ENCODE results near the gene DUSP5. TPM values are rescaled to one million over a fixed set of nuclear protein-coding genes. Genes with fewer than 3 reads are reported as not detected.

Gene DUSP5
- total RNA-seq, 1 donor from 2014 or later = 5.2 TPM

GRCh38 chr10:110492069-110492822 lies 5.5 kb upstream of the DUSP5 start:
- Histone ChIP-seq H3K9ac (ENCODE audit: low read depth in 1 of 3, low read length in 3 of 3) (no peak overlapping the region), H3K27ac (ENCODE audit: low read depth, low read length) (no peak overlapping the region), H3K27me3 (ENCODE audit: control insufficient read depth in 3 of 3, insufficient read depth in 3 of 3, low read length in 3 of 3) (no peaks in the 10 kb centered on the region), H3K4me1 (ENCODE audit: control insufficient read depth in 3 of 3, insufficient read depth in 3 of 3, low read length in 3 of 3) (peaks cover 3 to 9% (median 6%) of the 10 kb centered on the region in 3 donors), H3K4me3 (ENCODE audit: low read length in 3 of 3) (no peak overlapping the region), H3K36me3 (ENCODE audit: control insufficient read depth in 3 of 3, insufficient read depth in 3 of 3, low read length in 3 of 3) (no peaks in the 10 kb centered on the region), H3K9me3 (ENCODE audit: control insufficient read depth in 3 of 3, low read length in 3 of 3) (no peaks in the 10 kb centered on the region)

- Histone ChIP-seq H3K4me3 (ENCODE audit: low read length in 3 of 3) (no peak overlapping the region), H3K27ac (ENCODE audit: low read depth, low read length) (no peak overlapping the region), H3K36me3 (ENCODE audit: control insufficient read depth in 3 of 3, insufficient read depth in 3 of 3, low read length in 3 of 3) (no peaks in the 10 kb centered on the region), H3K27me3 (ENCODE audit: control insufficient read depth in 3 of 3, insufficient read depth in 3 of 3, low read length in 3 of 3) (peaks cover 0 to 7% (median 6%) of the 10 kb centered on the region in 3 donors), H3K4me1 (ENCODE audit: control insufficient read depth in 3 of 3, insufficient read depth in 3 of 3, low read length in 3 of 3) (peaks cover 4 to 16% (median 9%) of the 10 kb centered on the region in 3 donors), H3K9me3 (ENCODE audit: control insufficient read depth in 3 of 3, low read length in 3 of 3) (no peaks in the 10 kb centered on the region), H3K9ac (ENCODE audit: low read depth in 1 of 3, low read length in 3 of 3) (no peak overlapping the region)
Measured at GRCh38 chr10:110493832-110494426, 3.8 kb upstream of the DUSP5 start.

DNA sequence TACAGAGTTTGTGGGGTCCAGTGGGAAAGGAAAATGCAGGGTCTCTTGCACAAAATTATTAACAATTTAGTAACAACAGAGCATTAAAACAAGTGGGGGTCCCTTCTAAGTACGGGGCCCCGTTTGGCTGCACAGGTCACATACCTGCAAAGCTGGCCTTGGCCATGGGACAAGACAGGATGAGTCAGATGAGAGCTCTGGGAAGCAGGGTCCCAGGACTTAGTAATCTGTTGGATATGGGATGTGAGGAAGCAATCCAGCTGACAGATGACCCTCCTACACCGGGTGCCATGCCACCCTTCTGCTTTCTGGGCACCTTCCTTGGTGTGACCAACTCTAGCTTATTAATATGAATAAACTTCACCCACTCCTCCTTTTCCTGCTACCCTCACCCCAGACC lies 3.2 kb upstream of the DUSP5 start:
- H3K4me1 ChIP-seq (ENCODE audit: control insufficient read depth in 3 of 3, insufficient read depth in 3 of 3, low read length in 3 of 3) = peaks cover 9 to 16% (median 11%) of the 10 kb centered on the region in 3 donors

DNA sequence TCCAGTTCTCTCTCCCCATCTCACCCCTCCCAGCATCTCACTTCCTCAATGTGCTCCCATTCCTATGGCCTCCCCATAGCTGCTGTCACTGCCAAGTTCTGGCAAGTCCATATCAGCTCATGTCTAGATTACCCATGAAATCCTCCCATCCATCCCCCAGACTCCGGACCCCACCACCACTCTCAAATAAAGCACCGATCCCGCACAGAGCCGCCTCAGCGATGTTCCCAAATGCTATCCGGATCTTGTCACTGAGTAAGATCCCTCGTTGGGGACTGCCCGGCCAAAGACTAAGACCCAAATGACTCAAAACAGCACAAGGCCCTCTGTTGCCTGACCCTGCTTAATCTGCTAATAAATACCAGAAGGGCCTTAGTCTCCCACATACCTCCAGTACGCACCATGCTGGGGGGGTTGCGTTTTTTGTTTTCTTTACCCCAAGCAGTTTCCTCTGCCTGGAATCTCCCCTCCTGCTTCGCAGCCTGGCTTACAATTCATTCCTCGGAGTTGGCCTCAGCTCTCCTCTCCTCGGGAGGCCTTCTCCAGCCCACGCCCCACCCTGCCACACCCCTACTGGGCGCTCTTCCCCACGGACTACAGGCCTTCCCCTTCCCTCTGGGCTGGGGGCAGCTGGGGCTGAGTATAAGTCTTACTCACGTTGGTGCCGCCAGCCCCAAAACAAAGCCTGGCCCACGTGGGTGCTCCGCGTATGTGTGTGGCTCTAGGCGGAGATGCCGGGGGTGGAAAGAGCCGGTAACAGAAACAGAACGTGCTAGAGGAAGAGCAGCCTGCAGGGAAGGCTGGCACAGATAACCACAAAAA lies 1.8 kb upstream of the DUSP5 start:
- peak overlapping the region in 1 of 3 donors; percentile 40 for H3K9ac ChIP-seq (ENCODE audit: low read depth in 1 of 3, low read length in 3 of 3)
- peak overlapping the region; percentile 12 to 78 (median 74) for H3K4me3 ChIP-seq (ENCODE audit: low read length in 3 of 3)
- H3K27ac ChIP-seq (ENCODE audit: low read depth, low read length) = no peak overlapping the region

More for the DNA sequence above, 3.2 kb upstream of the DUSP5 start:
- Histone ChIP-seq H3K9ac (ENCODE audit: low read depth in 1 of 3, low read length in 3 of 3) (no peak overlapping the region), H3K36me3 (ENCODE audit: control insufficient read depth in 3 of 3, insufficient read depth in 3 of 3, low read length in 3 of 3) (no peaks in the 10 kb centered on the region), H3K9me3 (ENCODE audit: control insufficient read depth in 3 of 3, low read length in 3 of 3) (no peaks in the 10 kb centered on the region), H3K27ac (ENCODE audit: low read depth, low read length) (no peak overlapping the region), H3K27me3 (ENCODE audit: control insufficient read depth in 3 of 3, insufficient read depth in 3 of 3, low read length in 3 of 3) (peaks cover 0 to 9% (median 8%) of the 10 kb centered on the region in 3 donors), H3K4me3 (ENCODE audit: low read length in 3 of 3) (no peak overlapping the region)

GRCh38 chr10:110496553-110497437 lies 912 bp upstream of the DUSP5 start:
- Histone ChIP-seq H3K27ac (ENCODE audit: low read depth, low read length) (peak overlapping the region; percentile 82), H3K4me1 (ENCODE audit: control insufficient read depth in 3 of 3, insufficient read depth in 3 of 3, low read length in 3 of 3) (peaks cover 22 to 26% (median 24%) of the 10 kb centered on the region in 3 donors), H3K27me3 (ENCODE audit: control insufficient read depth in 3 of 3, insufficient read depth in 3 of 3, low read length in 3 of 3) (peaks cover 0 to 11% (median 9%) of the 10 kb centered on the region in 3 donors), H3K4me3 (ENCODE audit: low read length in 3 of 3) (peak overlapping the region; percentile 74 to 78 (median 74)), H3K9ac (ENCODE audit: low read depth in 1 of 3, low read length in 3 of 3) (peak overlapping the region; percentile 76 to 82 (median 78)), H3K9me3 (ENCODE audit: control insufficient read depth in 3 of 3, low read length in 3 of 3) (no peaks in the 10 kb centered on the region), H3K36me3 (ENCODE audit: control insufficient read depth in 3 of 3, insufficient read depth in 3 of 3, low read length in 3 of 3) (no peaks in the 10 kb centered on the region)

More for the DNA sequence above, 1.8 kb upstream of the DUSP5 start:
- Histone ChIP-seq H3K4me1 (ENCODE audit: control insufficient read depth in 3 of 3, insufficient read depth in 3 of 3, low read length in 3 of 3) (peaks cover 13 to 17% (median 15%) of the 10 kb centered on the region in 3 donors), H3K36me3 (ENCODE audit: control insufficient read depth in 3 of 3, insufficient read depth in 3 of 3, low read length in 3 of 3) (no peaks in the 10 kb centered on the region), H3K9me3 (ENCODE audit: control insufficient read depth in 3 of 3, low read length in 3 of 3) (no peaks in the 10 kb centered on the region), H3K27me3 (ENCODE audit: control insufficient read depth in 3 of 3, insufficient read depth in 3 of 3, low read length in 3 of 3) (peaks cover 0 to 11% (median 9%) of the 10 kb centered on the region in 3 donors)

- Histone ChIP-seq H3K27me3 (ENCODE audit: control insufficient read depth in 3 of 3, insufficient read depth in 3 of 3, low read length in 3 of 3) (peaks cover 0 to 11% (median 9%) of the 10 kb centered on the region in 3 donors), H3K4me3 (ENCODE audit: low read length in 3 of 3) (peak overlapping the region; percentile 61 to 78 (median 74)), H3K9ac (ENCODE audit: low read depth in 1 of 3, low read length in 3 of 3) (peak overlapping the region; percentile 45 to 66 (median 57)), H3K9me3 (ENCODE audit: control insufficient read depth in 3 of 3, low read length in 3 of 3) (no peaks in the 10 kb centered on the region), H3K27ac (ENCODE audit: low read depth, low read length) (peak overlapping the region; percentile 23), H3K4me1 (ENCODE audit: control insufficient read depth in 3 of 3, insufficient read depth in 3 of 3, low read length in 3 of 3) (peaks cover 29 to 36% (median 34%) of the 10 kb centered on the region in 3 donors), H3K36me3 (ENCODE audit: control insufficient read depth in 3 of 3, insufficient read depth in 3 of 3, low read length in 3 of 3) (no peaks in the 10 kb centered on the region)
Measured at GRCh38 chr10:110498087-110498981, 627 bp downstream of the DUSP5 start.

DNA sequence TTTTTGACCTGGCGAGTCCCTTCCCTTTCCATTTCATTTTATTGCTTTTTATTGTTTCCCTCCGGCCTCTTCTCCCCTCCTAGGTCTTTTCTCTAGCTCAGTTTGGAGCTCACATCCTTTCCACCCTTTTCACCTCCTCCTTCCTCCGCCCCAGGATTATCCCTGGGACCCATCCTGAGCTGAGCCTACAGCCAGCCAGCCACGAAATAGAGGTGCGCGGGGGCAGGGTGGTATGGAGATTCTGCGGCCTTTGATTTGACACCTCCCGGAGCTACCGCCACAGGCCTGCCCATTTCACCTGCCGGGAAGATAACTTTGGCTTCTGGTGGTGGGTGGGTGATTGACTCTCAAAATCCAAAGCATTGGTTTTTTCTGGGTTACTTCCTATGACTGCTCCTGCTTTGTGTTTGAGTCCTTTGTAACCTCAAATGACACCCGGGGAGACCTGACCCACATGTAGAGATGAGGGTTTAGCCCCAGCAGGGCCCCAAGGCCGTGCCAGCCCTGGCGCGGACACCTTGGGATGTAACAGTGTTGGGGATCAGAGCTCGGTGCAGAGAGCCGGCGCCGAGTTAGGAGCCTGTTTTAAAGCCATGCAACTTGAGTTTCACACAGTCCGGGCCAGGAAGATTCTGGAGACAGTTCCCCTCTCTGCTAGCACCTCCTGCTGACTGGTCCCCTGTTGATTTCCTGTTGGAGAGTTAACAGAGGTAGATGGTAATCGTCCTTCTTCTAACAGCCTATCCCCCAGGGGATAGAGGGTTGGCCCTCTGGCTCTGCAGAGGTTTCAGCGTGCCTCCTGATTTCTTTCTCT lies 1.5 kb downstream of the DUSP5 start:
- Histone ChIP-seq H3K36me3 (ENCODE audit: control insufficient read depth in 3 of 3, insufficient read depth in 3 of 3, low read length in 3 of 3) (no peaks in the 10 kb centered on the region), H3K4me3 (ENCODE audit: low read length in 3 of 3) (peak overlapping the region; percentile 61 to 78 (median 74)), H3K9me3 (ENCODE audit: control insufficient read depth in 3 of 3, low read length in 3 of 3) (no peaks in the 10 kb centered on the region), H3K4me1 (ENCODE audit: control insufficient read depth in 3 of 3, insufficient read depth in 3 of 3, low read length in 3 of 3) (peaks cover 34 to 43% (median 40%) of the 10 kb centered on the region in 3 donors), H3K9ac (ENCODE audit: low read depth in 1 of 3, low read length in 3 of 3) (peak overlapping the region; percentile 45 to 66 (median 57)), H3K27ac (ENCODE audit: low read depth, low read length) (peak overlapping the region; percentile 23), H3K27me3 (ENCODE audit: control insufficient read depth in 3 of 3, insufficient read depth in 3 of 3, low read length in 3 of 3) (peaks cover 0 to 11% (median 9%) of the 10 kb centered on the region in 3 donors)
